Nephron progenitor cell (in vitro differentiated cells): ENCODE results near the gene HDAC7.
A peak's percentile ranks its signal among the peaks of the same experiment; 100 is the strongest.

Experiments
- DNase-seq: peaks from one replicate; pipeline ENCODE4 v3.0.0; 2021
- H3K27ac Mint-ChIP-seq: 2 replicates; pipeline ENCODE4 v1.8.0; 2021; ENCODE audit warnings: mild to moderate bottlenecking, moderate library complexity, mixed read lengths
- H3K27me3 Mint-ChIP-seq: 2 replicates; pipeline ENCODE4 v1.8.0; 2021; ENCODE audit warnings: mild to moderate bottlenecking, low read depth, mixed read lengths; ENCODE audit not compliant: poor library complexity
- H3K36me3 Mint-ChIP-seq: 2 replicates; pipeline ENCODE4 v1.8.0; 2021; ENCODE audit warnings: low read depth, mixed read lengths
- H3K4me1 Mint-ChIP-seq: 2 replicates; pipeline ENCODE4 v1.8.0; 2021; ENCODE audit warnings: mixed read lengths
- H3K4me3 Mint-ChIP-seq: 2 replicates; pipeline ENCODE4 v1.8.0; 2021; ENCODE audit warnings: mild to moderate bottlenecking, moderate library complexity, mixed read lengths
- H3K9me3 Mint-ChIP-seq: 2 replicates; pipeline ENCODE4 v1.8.0; 2021; ENCODE audit warnings: mild to moderate bottlenecking, moderate library complexity, mixed read lengths
- CTCF ChIP-seq: fragments of 200-600 bp; sonication (generic); IDR thresholded peaks from 2 replicates; pipeline ENCODE4 v1.5.0; 2021; ENCODE audit warnings: antibody characterized with exemption

The HDAC7 gene

GRCh38 chr12:47763481-47764346 is 56.0 kb downstream of the HDAC7 start:
- H3K27ac Mint-ChIP-seq, result peak overlapping the region; percentile 84
- DNase-seq, result peak; percentile 26
- no peaks in the 10 kb centered on the region for H3K36me3 Mint-ChIP-seq
- H3K4me1 Mint-ChIP-seq, result peaks cover 53% of the 10 kb centered on the region
- no peaks in the 10 kb centered on the region for H3K9me3 Mint-ChIP-seq
- H3K27me3 Mint-ChIP-seq, result peaks cover 10% of the 10 kb centered on the region
- no peak overlapping the region for H3K4me3 Mint-ChIP-seq
- TF ChIP-seq CTCF, result no peak

- Mint-ChIP-seq H3K9me3 (no peaks in the 10 kb centered on the region), H3K27me3 (peaks cover 10% of the 10 kb centered on the region), H3K4me3 (no peak overlapping the region), H3K36me3 (no peaks in the 10 kb centered on the region), H3K4me1 (peaks cover 59% of the 10 kb centered on the region), H3K27ac (no peak overlapping the region)
- TF ChIP-seq CTCF, result no peak
- no peak for DNase-seq
Measured at GRCh38 chr12:47762850-47763465, 56.7 kb downstream of the HDAC7 start.

GRCh38 chr12:47758834-47759690 is 60.6 kb downstream of the HDAC7 start, which contains the start of gene RAPGEF3:
TSS of gene RAPGEF3 (minus strand) at chr12:47758880. CDS start at chr12:47758556, 324 bp downstream.
- no peaks in the 10 kb centered on the region for H3K36me3 Mint-ChIP-seq
- peak within 1 kb of the TSS; percentile 80 for H3K27ac Mint-ChIP-seq

GRCh38 chr12:47758584-47758833 is 61.2 kb downstream of the HDAC7 start:
- Mint-ChIP-seq H3K4me1 (peaks cover 88% of the 10 kb centered on the region), H3K4me3 (peak overlapping the region; percentile 79), H3K9me3 (no peaks in the 10 kb centered on the region), H3K36me3 (no peaks in the 10 kb centered on the region), H3K27me3 (peaks cover 7% of the 10 kb centered on the region), H3K27ac (peak overlapping the region; percentile 80)
- TF ChIP-seq CTCF, result no peak
- no peak for DNase-seq

More at GRCh38 chr12:47758834-47759690, 60.6 kb downstream of the HDAC7 start, which contains the start of gene RAPGEF3:
- H3K9me3 Mint-ChIP-seq, result no peaks in the 10 kb centered on the region
- DNase-seq, result peak; percentile 77
- TF ChIP-seq CTCF, result peak; percentile 54
- H3K27me3 Mint-ChIP-seq, result peaks cover 7% of the 10 kb centered on the region
- peaks cover 88% of the 10 kb centered on the region for H3K4me1 Mint-ChIP-seq
- H3K4me3 Mint-ChIP-seq, result peak within 1 kb of the TSS; percentile 79

GRCh38 chr12:47757840-47758583 is 61.7 kb downstream of the HDAC7 start:
- DNase-seq, result no peak
- no peaks in the 10 kb centered on the region for H3K36me3 Mint-ChIP-seq
- peak overlapping the region; percentile 79 for H3K4me3 Mint-ChIP-seq
- H3K4me1 Mint-ChIP-seq, result peaks cover 88% of the 10 kb centered on the region
- no peaks in the 10 kb centered on the region for H3K9me3 Mint-ChIP-seq
- H3K27ac Mint-ChIP-seq, result peak overlapping the region; percentile 80
- peaks cover 7% of the 10 kb centered on the region for H3K27me3 Mint-ChIP-seq
- TF ChIP-seq CTCF, result no peak
